ENCODE data around the gene CNTN4.

CNTN4 gene

GRCh38 chr3:2889736-2890135, 791.1 kb downstream of the CNTN4 start:
- no peak for DNase-seq
- H3K9me3 ChIP-seq (ENCODE audit: severe bottlenecking): no peaks in the 10 kb centered on the region
- H3K27ac ChIP-seq: no peak overlapping the region
- no peak overlapping the region for H3K4me3 ChIP-seq (ENCODE audit: low read depth, low read length)
- no peaks in the 10 kb centered on the region for H3K36me3 ChIP-seq
- TF ChIP-seq, protein P1, sequence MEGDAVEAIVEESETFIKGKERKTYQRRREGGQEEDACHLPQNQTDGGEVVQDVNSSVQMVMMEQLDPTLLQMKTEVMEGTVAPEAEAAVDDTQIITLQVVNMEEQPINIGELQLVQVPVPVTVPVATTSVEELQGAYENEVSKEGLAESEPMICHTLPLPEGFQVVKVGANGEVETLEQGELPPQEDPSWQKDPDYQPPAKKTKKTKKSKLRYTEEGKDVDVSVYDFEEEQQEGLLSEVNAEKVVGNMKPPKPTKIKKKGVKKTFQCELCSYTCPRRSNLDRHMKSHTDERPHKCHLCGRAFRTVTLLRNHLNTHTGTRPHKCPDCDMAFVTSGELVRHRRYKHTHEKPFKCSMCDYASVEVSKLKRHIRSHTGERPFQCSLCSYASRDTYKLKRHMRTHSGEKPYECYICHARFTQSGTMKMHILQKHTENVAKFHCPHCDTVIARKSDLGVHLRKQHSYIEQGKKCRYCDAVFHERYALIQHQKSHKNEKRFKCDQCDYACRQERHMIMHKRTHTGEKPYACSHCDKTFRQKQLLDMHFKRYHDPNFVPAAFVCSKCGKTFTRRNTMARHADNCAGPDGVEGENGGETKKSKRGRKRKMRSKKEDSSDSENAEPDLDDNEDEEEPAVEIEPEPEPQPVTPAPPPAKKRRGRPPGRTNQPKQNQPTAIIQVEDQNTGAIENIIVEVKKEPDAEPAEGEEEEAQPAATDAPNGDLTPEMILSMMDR (IDR thresholded peaks at IDR 0.05; ENCODE audit: low read depth, low read length): no peak
- H3K27me3 ChIP-seq (ENCODE audit: insufficient read depth, low read depth, severe bottlenecking): no peaks in the 10 kb centered on the region

DNA sequence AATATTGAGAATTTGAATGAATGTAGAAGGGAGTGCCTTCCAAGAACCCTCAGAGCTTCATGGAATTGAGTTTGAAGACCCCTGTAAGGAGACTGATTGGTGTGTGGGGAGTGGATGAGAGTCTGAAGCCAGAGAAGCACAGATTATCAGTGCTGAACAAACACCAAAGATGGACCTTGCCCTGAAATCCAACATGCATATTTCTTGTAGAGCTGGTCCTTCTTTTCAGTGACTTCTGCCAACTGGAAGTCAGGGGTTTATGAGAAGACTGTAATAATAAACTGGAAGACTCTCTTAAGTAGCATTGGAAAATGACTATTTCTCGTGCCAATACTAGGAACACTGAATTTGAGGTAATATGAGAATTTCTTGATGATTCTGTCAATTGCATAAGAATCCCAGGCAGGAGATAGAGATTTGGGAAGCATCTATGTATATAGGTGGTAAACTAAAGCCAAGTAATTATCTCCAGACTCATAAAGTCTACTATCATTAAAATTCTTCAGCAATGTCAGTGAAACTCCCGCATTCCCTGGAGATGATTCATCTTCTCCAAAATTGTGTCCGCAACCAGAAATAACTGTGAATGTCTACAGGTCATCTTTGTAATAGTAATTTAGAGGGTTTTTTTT, 797.8 kb downstream of the CNTN4 start:
- H3K9me3 ChIP-seq (ENCODE audit: severe bottlenecking): no peaks in the 10 kb centered on the region
- H3K27ac ChIP-seq: no peak overlapping the region
- TF ChIP-seq, protein P1 (IDR thresholded peaks at IDR 0.05; ENCODE audit: low read depth, low read length): no peak
- no peak overlapping the region for H3K4me3 ChIP-seq (ENCODE audit: low read depth, low read length)
- no peaks in the 10 kb centered on the region for H3K27me3 ChIP-seq (ENCODE audit: insufficient read depth, low read depth, severe bottlenecking)
- DNase-seq: no peak
- no peaks in the 10 kb centered on the region for H3K36me3 ChIP-seq

GRCh38 chr3:2897821-2898220, 799.2 kb downstream of the CNTN4 start:
- Histone ChIP-seq H3K36me3 (no peaks in the 10 kb centered on the region), H3K27me3 (ENCODE audit: insufficient read depth, low read depth, severe bottlenecking) (no peaks in the 10 kb centered on the region), H3K9me3 (ENCODE audit: severe bottlenecking) (no peaks in the 10 kb centered on the region), H3K27ac (no peak overlapping the region), H3K4me3 (ENCODE audit: low read depth, low read length) (no peak overlapping the region)
- DNase-seq: no peak
- TF ChIP-seq, protein P1 (IDR thresholded peaks at IDR 0.05; ENCODE audit: low read depth, low read length): no peak

DNA sequence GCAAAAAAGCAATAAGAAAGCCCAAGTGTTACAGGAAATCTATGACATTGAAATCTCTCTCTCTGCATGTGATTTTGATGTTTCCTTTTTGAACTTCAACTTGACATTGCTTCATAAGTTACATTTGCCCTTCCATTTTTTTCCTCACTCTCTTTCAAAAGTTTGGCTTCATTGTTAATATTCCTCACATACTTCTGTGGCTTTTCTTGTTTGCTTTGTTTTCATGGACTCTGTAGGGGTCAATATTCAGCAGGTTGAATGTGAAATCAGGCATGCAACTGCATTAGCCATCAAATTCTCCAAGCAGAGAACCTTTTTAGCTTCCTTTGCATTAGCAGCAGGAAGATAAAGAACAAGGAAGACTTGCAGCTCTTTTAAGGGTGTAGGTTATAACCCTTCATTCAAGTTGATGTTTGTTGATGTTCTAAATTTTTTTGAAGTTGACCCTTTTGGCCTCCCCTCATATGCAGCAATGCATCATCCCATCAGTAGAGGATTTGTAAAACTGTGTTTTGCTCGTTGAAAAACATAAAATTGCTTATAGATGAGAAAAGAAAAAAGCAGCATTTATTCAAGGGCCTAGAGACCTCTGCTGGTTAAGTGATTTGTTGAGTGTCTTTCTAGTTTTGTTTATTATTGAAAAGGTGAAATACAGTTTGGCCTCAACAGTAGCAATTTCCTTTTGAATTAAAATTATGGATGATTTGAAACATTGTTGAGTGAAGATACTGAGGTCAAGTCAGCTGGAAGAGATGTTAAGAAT, 800.1 kb downstream of the CNTN4 start:
- TF ChIP-seq, protein P1 (IDR thresholded peaks at IDR 0.05; ENCODE audit: low read depth, low read length): no peak
- no peaks in the 10 kb centered on the region for H3K27me3 ChIP-seq (ENCODE audit: insufficient read depth, low read depth, severe bottlenecking)
- H3K4me3 ChIP-seq (ENCODE audit: low read depth, low read length): no peak overlapping the region
- H3K36me3 ChIP-seq: no peaks in the 10 kb centered on the region
- DNase-seq: no peak
- H3K27ac ChIP-seq: no peak overlapping the region
- no peaks in the 10 kb centered on the region for H3K9me3 ChIP-seq (ENCODE audit: severe bottlenecking)

DNA sequence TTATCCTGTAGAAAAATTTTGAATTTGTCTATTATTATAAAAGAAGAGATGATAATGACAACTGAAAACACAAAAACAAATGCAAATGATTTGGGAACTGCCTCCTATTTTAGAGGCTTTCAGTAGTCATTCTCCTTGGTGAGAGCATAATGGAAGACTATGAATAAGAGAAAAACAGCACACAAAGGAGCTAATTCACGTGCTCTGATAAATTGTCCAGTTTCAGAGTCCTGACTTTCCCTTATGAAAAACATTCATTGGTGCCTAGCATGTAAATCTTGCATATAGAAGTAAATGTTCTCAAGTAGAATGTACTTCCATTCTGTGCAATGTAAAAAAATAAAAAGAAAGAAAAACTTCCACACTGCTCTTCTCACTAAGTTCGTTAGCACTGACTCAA, 805.4 kb downstream of the CNTN4 start:
- Histone ChIP-seq H3K36me3 (no peaks in the 10 kb centered on the region), H3K9me3 (ENCODE audit: severe bottlenecking) (no peaks in the 10 kb centered on the region), H3K27ac (no peak overlapping the region), H3K4me3 (ENCODE audit: low read depth, low read length) (no peak overlapping the region), H3K27me3 (ENCODE audit: insufficient read depth, low read depth, severe bottlenecking) (no peaks in the 10 kb centered on the region)
- no peak for DNase-seq
- TF ChIP-seq, protein P1 (IDR thresholded peaks at IDR 0.05; ENCODE audit: low read depth, low read length): no peak
